GM19023 (cell line): ENCODE data around the gene PPP2R5C.
A peak's percentile ranks its signal among the peaks of the same experiment; 100 is the strongest.

Experiments used
- ATAC-seq: cut with Tn5 transposase; IDR thresholded peaks from one replicate; pipeline ENCODE4 v1.9.1; 2021; ENCODE audit warnings: mild to moderate bottlenecking, moderate library complexity; ENCODE audit not compliant: unreplicated experiment

The PPP2R5C gene

DNA sequence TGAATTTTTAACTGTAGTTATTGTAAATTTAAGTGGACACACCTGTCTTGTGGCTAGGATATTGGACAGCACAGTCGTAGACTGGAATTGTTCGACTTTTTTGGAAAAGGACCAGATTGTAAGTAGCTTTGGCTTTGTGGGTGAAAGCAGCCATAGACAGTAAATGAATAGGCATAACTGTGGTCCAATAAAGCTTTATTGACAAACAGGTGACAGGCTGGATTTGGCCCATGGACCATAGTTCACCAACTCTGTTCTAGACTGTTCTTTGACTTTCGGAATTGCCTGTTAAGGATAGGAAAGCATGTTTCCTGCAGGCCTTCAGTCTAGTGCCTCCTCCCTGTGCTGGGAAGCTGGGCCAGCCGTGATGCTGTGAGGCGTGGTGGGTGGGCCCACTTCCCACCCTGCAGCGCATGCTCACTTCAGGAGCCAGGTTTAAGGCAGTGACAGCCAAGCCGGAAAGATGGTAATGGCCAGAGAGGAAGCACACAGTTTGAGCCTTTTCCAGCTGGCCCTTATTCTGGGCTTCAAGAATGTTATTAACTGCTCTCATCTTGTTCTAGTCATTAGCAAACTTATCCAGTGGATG is 51.8 kb downstream of the PPP2R5C start:
- ATAC-seq, result no peak

DNA sequence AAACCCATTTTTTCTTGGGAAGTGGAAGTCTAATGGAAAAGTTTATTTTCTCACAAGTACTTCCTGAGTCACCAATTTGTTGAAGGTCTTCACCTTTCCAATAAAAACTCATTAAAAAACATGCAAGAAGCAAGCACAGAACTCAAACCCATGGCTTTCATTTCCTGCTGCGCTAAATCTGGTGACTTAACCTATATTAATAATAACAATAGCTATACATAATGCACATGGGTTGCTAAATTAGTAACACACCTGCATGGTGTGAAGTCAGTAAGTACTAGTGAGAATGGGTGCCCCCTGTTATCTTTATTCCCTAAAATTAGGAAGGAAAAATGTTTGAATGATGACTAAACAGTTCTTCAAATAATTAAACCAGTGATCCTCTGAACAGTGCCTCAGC is 52.3 kb downstream of the PPP2R5C start:
- no peak for ATAC-seq

DNA sequence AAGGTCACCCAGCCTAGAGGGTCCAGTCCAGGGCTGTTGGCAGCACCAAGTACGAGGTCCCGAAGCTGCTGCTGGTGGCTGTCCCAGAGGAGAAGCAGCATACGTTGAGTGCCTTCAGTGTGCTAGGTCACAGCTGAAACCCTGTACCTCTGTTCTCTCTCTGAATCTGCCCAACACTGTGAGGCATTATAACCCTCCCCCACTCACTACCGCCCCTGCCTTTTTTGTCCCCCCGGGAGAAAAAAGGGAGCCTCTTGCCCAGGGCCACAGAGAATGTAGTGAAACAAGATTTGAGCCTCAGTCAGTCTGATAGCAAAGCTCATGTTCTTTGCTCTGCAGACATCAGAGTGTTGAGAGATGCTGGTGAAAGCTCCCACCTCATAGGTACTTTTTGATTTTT is 53.4 kb downstream of the PPP2R5C start:
- ATAC-seq, result no peak

DNA sequence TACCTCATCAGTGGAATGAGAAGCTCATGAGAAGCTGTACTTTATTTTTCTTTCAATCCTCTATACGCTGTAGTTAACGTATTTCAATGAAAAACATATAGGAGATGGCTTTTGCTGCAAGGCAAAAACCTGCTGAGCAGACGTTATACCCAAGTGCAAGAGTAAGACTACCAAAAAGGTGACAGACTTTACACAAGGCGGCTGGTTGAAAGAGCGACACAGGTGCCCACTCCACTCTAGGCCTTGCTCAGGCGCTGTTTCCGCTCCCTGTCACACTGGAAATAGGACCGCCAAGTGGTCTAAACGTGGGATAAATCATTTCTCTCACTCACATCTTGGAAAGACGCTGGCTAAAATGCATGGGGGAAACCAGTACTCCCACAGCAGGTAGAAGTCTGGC is 54.5 kb downstream of the PPP2R5C start:
- no peak for ATAC-seq

DNA sequence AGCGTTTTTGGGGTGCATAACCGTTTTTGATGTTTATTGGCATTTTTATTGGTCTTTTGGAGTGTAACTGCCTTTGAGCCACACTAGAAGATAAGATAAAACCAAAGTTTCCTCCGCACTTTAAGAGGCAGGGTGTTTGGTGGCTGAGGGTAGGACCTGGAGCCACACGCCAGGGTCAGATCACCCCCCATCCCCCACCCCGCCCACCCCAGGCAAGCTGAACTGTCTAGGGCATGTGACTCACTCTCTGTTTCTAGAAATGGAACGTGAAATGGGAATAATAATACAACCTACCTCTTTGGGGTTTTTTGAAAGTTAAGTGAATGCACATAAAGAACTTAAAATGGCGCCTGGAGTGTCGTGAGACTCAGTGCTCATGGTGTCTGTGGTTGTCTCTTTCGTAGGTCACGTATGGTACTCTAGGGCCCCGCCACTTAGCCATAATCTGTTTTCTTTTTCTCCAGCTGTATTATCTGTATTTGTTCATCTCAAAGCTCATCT is 56.0 kb downstream of the PPP2R5C start:
- no peak for ATAC-seq

DNA sequence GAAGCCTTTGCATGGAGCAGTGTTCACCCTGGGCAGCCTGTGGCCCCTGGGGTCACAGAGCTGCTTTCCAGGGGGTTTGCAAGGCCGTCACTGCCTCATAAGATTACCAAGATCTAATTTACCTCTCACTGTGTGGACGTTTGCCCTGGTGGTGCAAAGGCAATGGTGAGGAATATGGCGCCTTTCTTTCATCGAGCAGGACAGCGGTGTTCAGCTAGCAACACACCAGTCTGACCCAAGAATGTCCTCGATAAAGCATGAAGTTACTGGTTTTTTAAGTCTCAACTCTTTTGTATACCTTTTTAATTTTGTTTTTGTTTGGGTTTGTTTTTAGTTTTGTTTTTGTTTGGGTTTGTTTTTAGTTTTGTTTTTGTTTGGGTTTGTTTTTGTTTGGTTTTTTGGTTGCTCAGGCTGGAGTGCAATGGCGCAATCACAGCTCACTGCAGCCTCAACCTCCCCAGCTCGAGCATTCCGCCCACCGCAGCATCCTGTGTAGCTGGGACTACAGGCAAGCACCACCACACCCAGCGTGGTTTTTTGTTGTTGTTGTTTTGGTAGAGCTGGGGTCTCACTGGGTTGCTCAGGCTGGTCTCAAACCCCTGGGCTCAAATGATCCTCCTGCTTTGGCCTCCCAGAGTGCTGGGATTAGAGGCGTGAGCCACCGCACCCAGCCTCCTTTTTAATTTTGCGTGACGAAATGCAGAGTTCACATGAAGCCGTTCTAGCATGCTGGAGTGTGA is 57.9 kb downstream of the PPP2R5C start:
- no peak for ATAC-seq

DNA sequence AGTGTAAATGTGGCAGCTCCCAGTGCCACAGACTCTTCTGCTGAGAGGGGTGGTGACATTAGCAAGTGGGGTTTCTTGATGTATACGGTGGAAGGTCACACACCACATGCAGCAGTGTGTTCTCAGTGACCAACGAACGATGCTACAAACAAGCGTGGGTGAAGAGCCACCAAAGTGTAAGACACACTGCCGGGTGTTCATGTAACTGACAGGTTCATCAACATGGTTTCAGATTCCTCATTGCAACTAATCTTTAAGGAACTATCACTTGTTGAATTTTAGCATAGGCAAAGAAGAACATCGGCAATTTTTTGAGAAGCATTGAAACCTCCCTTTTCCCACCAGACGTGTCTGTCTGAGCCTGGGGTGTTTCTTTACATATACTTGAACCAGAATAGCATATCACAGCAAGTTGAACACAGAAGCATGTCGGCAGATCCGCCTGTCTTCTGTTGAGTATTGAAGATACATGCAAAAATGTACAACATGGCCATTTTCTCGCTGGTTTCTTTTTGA is 58.8 kb downstream of the PPP2R5C start:
- no peak for ATAC-seq

DNA sequence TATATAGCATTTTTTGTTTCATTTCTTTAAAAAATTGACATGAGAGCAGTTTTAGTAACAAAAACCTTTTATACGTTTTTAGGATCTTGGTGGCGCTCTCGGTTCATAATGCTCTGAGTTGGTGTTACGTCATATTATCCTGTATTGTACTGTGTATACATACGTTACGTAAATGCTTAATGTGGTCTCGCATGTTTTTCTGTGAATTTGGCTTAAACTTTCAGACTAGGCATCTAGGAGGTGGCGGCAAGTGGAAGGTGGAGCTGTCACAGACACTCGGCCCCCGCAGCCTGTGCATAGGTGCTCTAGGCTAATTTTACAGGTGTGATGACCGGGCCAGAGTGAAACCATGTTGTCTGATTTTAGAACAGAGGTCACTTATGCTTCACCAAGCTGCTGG is 60.0 kb downstream of the PPP2R5C start:
- no peak for ATAC-seq

DNA sequence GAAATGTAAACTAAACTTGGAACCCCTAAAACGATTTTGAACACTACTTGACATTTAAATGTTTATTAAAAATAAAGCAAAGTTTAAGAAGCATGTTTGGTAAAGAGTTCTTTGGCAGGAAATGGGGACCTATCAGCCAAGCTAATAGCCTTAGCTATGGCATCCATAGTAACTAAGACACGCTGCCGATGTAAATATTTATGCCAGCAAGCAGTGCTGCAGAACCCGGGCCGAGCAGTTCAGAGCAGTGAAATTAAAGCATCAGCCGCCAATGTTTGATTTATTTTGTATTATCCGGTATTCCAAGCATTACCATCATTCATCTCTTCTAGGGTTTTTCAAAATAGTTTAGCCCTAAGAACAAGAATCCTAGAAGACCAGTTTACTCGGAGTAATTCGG is 61.6 kb downstream of the PPP2R5C start:
- ATAC-seq, result no peak

DNA sequence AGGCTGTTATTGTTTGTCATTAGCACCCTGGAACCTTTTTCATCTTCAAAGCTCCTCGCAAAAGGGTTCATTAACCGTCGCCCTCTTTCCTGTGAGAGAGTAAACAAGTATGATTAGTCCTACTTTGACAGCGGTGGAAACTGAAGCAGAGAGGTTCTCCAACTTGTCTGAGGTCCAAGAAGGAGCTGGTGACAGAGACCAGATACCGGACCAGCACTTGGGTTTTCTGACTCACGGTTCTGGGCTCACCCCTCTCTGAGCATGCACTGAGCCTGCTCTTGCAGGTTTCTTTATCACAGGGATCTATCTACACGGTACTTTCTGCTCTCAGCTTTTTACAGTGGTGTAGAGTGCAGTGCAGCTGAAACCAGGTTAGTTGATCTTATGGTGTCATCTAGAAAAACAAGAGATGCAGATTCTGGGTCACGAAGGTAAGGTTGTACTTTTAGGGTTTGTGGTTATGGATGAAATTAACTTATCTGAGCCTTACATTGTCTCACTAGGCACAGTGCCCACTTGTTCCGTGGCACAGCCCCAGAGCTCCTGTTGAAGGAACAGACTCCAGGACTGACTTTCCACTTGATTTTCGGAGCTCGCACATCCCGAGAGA is 62.1 kb downstream of the PPP2R5C start:
- peak; percentile 47 for ATAC-seq

DNA sequence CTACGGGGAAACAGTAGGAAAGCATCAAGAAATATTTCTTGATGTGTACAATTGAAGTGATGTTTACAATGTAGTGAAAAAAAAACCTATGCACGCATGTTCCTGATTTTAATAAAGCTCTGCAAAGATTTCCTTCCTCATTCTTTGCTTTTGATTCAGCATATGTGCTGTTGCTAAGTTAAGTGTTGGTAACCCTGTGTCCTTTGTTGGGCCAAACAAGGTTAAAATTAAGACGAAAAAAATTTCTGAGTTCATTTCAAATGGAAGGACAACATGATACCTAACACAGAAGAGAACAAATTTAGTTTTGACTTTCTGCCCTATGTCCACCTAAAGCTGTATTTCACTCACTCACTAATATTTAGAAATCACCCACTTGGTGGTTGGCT is 62.8 kb downstream of the PPP2R5C start:
- ATAC-seq, result no peak

DNA sequence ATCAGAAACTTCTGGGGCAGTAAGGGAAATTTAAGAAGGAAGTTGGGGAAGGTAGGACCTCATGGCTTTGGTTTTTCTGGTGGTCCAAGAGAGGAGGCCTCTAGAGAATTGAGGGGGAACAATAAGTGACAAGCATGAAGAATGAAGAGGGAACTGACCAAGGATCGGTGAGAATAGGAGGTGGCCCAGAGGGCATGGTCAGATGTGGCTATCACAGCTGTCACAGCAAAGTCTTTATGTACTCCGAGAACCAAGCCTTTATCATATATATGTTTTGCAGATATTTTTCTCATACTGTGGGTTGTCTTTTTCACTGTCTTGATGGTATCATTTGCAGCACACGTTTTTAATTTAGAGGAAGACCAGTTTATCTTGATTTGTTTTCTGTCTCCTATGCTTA is 64.3 kb downstream of the PPP2R5C start:
- no peak for ATAC-seq

DNA sequence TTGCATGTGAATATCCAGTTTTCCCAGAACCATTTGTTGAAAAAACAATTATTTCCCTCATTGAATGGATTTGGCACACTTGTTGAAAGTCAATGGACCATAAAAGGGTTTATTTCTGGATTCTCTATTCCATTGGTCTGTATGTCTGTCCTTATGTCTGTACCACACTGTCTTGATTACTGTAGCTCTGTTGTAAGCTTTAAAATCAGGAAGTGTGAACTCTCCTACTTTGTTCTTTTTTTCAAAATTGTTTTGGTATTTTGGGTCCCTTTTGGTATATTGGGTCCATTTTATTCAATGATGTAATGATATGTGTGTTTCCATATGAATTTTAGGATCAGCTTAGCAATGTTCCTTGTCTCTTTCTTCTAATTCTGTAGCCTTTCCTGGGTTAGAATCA is 64.8 kb downstream of the PPP2R5C start:
- no peak for ATAC-seq

DNA sequence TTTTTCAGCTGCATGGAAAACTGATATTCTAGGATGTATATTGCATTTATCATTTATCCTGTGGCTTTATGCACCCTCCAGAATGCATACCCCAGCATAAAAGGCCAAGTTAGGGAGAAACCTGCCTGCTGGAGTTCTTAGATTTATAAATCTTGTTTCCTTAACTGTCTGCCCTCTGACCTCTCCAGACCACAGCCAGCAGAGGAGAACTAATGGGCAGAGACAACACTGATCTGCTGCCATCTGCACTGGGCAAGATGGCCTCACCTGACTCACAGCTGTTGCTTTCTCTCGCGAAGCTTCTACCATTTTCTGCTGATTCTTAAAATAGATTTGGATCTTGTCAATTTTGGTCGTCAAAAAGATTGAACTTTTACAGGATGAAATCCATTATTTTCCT is 65.8 kb downstream of the PPP2R5C start:
- ATAC-seq, result no peak

DNA sequence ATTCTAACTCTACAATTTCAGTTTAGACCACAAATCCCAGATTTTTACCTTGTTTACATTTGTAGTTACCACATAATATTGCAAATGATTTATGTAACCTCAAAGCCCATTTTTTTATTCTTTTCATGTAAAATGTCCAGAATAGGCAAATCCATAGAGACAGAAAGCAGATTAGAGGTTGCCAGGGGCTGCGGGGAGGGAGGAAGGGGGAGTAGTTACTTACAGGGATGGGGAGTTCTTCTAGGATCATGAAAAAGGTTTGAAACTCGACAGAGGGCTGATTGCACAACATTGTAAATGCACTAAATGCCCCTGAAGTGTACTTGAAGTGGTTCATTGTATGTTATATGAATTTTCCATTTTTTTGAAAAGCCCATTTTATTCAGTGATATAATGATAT is 66.5 kb downstream of the PPP2R5C start:
- ATAC-seq, result no peak

DNA sequence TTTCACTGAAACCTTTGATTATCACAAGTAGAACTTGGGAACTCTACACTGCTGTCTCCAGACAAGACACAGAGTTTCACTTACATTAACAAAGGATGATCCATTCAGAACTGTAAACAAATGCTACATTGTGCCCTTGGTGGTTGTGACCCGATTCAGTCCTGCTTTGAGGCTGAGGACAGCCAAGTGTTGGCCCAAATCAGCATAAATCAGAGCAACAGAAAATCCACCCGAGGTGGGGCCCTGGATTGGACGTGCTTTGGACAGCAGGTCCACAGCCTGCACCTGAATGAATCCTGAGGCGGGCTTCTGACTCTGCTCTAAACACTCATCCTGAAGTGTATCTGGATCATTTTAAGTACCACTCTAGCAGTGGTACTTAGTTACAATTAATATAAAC is 68.8 kb downstream of the PPP2R5C start:
- ATAC-seq, result no peak

DNA sequence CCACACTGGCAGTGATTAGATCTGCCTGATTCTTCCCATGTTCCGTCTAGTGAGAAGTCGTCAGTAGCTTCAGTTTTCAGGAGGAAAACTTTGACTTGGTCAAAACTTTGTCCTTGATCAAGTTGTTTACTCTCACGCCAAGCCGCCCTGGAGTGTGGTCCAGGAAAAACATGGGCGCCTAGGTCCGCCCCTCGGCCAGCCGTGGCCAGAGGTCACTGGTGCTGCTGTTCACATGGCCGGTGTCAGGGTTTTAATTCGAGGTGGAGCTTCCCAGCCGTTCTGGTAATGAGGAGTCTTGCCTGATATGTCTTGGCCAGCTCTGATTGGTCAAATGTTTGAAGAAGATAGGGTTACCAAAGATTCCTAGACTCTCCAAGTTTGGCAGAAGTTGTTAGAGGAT is 71.5 kb downstream of the PPP2R5C start:
- no peak for ATAC-seq

DNA sequence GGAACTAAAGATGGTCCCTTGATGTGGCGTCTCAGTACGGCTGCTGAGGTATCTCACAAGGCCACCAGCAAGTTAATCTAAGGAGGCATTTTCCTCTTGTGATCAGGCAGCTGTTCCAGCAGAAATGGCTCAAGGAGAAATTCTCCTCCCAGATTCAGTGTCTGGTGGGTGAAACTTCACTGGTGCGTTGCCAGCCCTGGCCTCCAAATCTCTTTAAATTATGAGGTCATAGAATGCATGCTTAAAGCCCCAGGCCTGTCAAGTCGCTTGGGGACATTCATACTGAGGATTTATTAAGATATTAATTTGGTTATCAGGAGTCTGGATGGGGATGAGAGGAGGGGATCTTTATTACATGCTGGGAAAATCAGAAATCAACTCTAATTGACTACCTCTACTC is 72.9 kb downstream of the PPP2R5C start:
- no peak for ATAC-seq

DNA sequence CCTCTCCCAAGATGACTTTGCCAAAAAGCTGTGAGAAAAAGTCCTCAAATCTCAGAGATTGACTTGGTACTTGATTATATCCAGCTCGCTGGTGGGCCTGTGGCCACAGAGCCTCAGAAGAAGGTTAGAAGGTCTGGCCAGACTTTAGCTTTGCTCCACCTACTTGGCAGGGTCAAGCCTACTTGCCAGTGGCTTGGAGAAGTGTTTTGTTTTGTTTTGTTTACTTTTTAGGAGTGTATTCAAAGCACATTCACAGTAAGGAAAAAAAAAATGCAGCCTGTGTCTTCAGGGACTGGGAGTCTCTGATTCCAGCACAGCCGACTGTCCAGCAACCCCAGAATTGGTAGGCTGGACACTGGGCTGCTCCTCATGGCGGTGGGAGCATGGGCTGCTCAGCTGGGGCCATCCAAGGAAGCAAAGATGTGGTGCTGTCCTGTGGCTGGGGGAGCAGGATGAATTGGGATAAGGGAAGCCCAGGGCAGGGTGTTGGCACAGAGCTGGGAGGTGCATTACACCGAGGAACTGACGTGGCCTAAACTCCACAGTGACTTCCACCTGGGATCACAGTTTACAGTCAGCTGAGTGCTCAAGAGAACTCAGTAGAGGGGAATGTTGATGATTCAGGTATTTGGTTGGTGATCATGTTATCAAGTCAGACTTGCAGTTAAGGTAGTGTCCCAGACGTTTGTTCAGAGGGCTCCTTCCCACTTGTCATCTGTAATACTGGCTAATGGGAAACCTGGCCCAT is 73.5 kb downstream of the PPP2R5C start:
- no peak for ATAC-seq

DNA sequence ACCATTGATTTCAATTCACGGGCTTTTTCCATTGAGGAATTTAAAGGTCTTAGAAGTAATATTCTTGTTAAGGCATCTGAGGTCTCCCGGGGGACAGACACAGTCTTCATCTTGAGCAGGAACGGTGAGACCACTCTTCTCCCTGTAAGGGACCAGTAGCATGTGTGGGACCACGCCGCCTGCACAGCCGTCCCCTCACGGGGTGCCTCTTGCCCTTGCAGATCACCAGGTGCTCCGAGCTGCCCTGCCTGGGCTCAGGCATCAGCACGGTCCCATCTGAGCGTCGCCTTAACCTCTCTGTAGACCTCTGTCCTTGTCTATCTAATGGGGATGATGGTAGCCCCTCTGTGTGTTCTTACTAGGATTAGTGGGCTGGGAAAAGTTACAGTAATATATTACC is 74.1 kb downstream of the PPP2R5C start:
- ATAC-seq, result no peak

DNA sequence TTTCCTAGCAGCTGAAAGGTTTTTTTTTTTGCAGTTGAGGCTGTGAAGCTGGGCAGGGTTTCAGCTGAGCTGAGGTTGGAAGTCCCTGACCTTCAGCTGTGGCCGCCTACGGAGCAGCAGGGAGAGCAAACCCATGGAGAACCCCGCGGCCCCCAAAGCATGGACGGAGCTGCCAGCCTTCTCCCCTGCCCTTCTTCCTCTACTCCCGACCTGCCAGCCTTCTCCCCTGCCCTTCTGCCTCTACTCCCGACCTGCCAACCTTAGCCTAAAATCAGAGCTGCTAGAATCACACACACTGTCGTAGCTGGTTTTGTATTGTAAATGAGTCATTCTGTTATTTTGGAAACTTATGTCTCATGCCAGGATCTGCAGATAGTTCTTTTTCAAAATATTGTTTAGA is 74.6 kb downstream of the PPP2R5C start:
- no peak for ATAC-seq
